KMS-11 (cell line): ENCODE results near the gene PRIMA1.

Experiments used
- H2AFZ ChIP-seq: fragments of 200-600 bp; sonication (generic); 2 replicates; pipeline ENCODE4 v1.6.1; 2016; ENCODE audit warnings: antibody characterized with exemption, mixed run types, low read depth
- H3K27ac ChIP-seq: fragments of 200-600 bp; sonication (generic); 2 replicates; pipeline ENCODE4 v1.6.1; 2016; ENCODE audit warnings: mild to moderate bottlenecking, mixed run types
- H3K27me3 ChIP-seq: fragments of 200-600 bp; sonication (generic); 2 replicates; pipeline ENCODE4 v1.6.1; 2017; ENCODE audit warnings: mild to moderate bottlenecking, low read depth, mixed run types, moderate library complexity; ENCODE audit not compliant: insufficient read depth
- H3K36me3 ChIP-seq: fragments of 200-600 bp; sonication (generic); 2 replicates; pipeline ENCODE4 v1.6.1; 2017; ENCODE audit warnings: mild to moderate bottlenecking, mixed run types; ENCODE audit not compliant: insufficient read depth
- H3K4me1 ChIP-seq: fragments of 200-600 bp; sonication (generic); 2 replicates; pipeline ENCODE4 v1.6.1; 2016; ENCODE audit warnings: mild to moderate bottlenecking, low read depth, mixed run types; ENCODE audit not compliant: poor library complexity, severe bottlenecking
- H3K4me2 ChIP-seq: fragments of 200-600 bp; sonication (generic); 2 replicates; pipeline ENCODE4 v1.7.0; 2016; ENCODE audit warnings: mild to moderate bottlenecking, mixed run types
- H3K4me3 ChIP-seq: fragments of 200-600 bp; sonication (generic); IDR thresholded peaks from 2 replicates; pipeline ENCODE4 v1.6.1; 2017; ENCODE audit warnings: low read depth, low read length, mixed read lengths; ENCODE audit not compliant: insufficient read depth
- H3K79me2 ChIP-seq: fragments of 200-600 bp; sonication (generic); 2 replicates; pipeline ENCODE4 v1.6.1; 2016; ENCODE audit warnings: low read depth, mixed run types; ENCODE audit not compliant: insufficient read depth
- H3K9ac ChIP-seq: fragments of 200-600 bp; sonication (generic); 2 replicates; pipeline ENCODE4 v1.6.1; 2016; ENCODE audit warnings: mild to moderate bottlenecking, mixed run types
- H4K20me1 ChIP-seq: fragments of 200-600 bp; sonication (generic); 2 replicates; pipeline ENCODE4 v1.6.1; 2016; ENCODE audit warnings: mild to moderate bottlenecking, mixed run types; ENCODE audit not compliant: insufficient read depth
- CTCF ChIP-seq: fragments of 200-600 bp; sonication (generic); conservative IDR thresholded peaks from 2 replicates; pipeline ENCODE4 v1.6.1; 2017; ENCODE audit warnings: low read depth, mild to moderate bottlenecking, antibody characterized with exemption, low read length, moderate library complexity, mixed read lengths

Gene PRIMA1

GRCh38 chr14:93727917-93728650, 60.2 kb downstream of the PRIMA1 start:
- Histone ChIP-seq H3K9ac (no peak overlapping the region), H3K79me2 (no peaks in the 10 kb centered on the region), H3K4me1 (no peaks in the 10 kb centered on the region), H3K36me3 (no peaks in the 10 kb centered on the region), H4K20me1 (no peaks in the 10 kb centered on the region), H3K27me3 (no peaks in the 10 kb centered on the region), H3K4me3 (no peak overlapping the region), H3K4me2 (no peak overlapping the region), H2AFZ (no peak overlapping the region), H3K27ac (no peak overlapping the region)
- TF ChIP-seq CTCF, result no peak

GRCh38 chr14:93727039-93727740, 61.1 kb downstream of the PRIMA1 start:
- Histone ChIP-seq H3K9ac (no peak overlapping the region), H3K27ac (no peak overlapping the region), H3K4me2 (no peak overlapping the region), H2AFZ (no peak overlapping the region), H3K4me1 (no peaks in the 10 kb centered on the region), H4K20me1 (no peaks in the 10 kb centered on the region), H3K27me3 (no peaks in the 10 kb centered on the region), H3K36me3 (no peaks in the 10 kb centered on the region), H3K4me3 (no peak overlapping the region), H3K79me2 (no peaks in the 10 kb centered on the region)
- TF ChIP-seq CTCF, result no peak

- no peak overlapping the region for H3K9ac ChIP-seq
- no peaks in the 10 kb centered on the region for H4K20me1 ChIP-seq
- no peaks in the 10 kb centered on the region for H3K36me3 ChIP-seq
- H2AFZ ChIP-seq, result no peak overlapping the region
- H3K27me3 ChIP-seq, result no peaks in the 10 kb centered on the region
- TF ChIP-seq CTCF, result no peak
- no peaks in the 10 kb centered on the region for H3K4me1 ChIP-seq
- H3K4me3 ChIP-seq, result no peak overlapping the region
- no peak overlapping the region for H3K27ac ChIP-seq
- H3K79me2 ChIP-seq, result no peaks in the 10 kb centered on the region
- H3K4me2 ChIP-seq, result no peak overlapping the region
Measured at GRCh38 chr14:93725993-93726392, 62.3 kb downstream of the PRIMA1 start.

GRCh38 chr14:93725002-93725582, 63.2 kb downstream of the PRIMA1 start:
- H3K36me3 ChIP-seq, result no peaks in the 10 kb centered on the region
- H3K79me2 ChIP-seq, result no peaks in the 10 kb centered on the region
- H4K20me1 ChIP-seq, result no peaks in the 10 kb centered on the region
- no peak overlapping the region for H3K4me3 ChIP-seq
- H3K9ac ChIP-seq, result no peak overlapping the region
- no peak overlapping the region for H2AFZ ChIP-seq
- TF ChIP-seq CTCF, result no peak
- H3K4me1 ChIP-seq, result no peaks in the 10 kb centered on the region
- H3K27ac ChIP-seq, result no peak overlapping the region
- no peak overlapping the region for H3K4me2 ChIP-seq
- H3K27me3 ChIP-seq, result no peaks in the 10 kb centered on the region
